ENCODE measurements around the gene CCAR1.
"Not testable (repeated sequence)": the region's sequence is repeated elsewhere in the genome, so short reads cannot be mapped to it uniquely, and the experiment has no call there.

CCAR1 gene

GRCh38 chr10:68756766-68757165 lies 35.7 kb downstream of the CCAR1 start:
- peaks cover 39 to 90% (median 84%) of the 10 kb centered on the region in 5 donors for H3K36me3 ChIP-seq (ENCODE audit: control insufficient read depth in 5 of 5, insufficient read depth in 5 of 5, low read length in 5 of 5)

GRCh38 chr10:68759223-68759863 lies 38.3 kb downstream of the CCAR1 start:
- no peak overlapping the region for H3K9ac ChIP-seq (ENCODE audit: low read length in 5 of 5)

More at GRCh38 chr10:68756766-68757165, 35.7 kb downstream of the CCAR1 start:
- Histone ChIP-seq H3K4me1 (ENCODE audit: control insufficient read depth in 5 of 5, insufficient read depth in 5 of 5, low read length in 5 of 5) (no peaks in the 10 kb centered on the region), H3K27me3 (ENCODE audit: control insufficient read depth in 5 of 5, insufficient read depth in 4 of 5, low read length in 5 of 5) (no peaks in the 10 kb centered on the region), H3K4me3 (ENCODE audit: low read depth in 1 of 5, low read length in 5 of 5) (no peak overlapping the region), H3K9me3 (ENCODE audit: control insufficient read depth in 5 of 5, low read length in 5 of 5) (no peaks in the 10 kb centered on the region), H3K27ac (ENCODE audit: low read depth, low read length) (no peak overlapping the region), H3K9ac (ENCODE audit: low read length in 5 of 5) (no peak overlapping the region)

DNA sequence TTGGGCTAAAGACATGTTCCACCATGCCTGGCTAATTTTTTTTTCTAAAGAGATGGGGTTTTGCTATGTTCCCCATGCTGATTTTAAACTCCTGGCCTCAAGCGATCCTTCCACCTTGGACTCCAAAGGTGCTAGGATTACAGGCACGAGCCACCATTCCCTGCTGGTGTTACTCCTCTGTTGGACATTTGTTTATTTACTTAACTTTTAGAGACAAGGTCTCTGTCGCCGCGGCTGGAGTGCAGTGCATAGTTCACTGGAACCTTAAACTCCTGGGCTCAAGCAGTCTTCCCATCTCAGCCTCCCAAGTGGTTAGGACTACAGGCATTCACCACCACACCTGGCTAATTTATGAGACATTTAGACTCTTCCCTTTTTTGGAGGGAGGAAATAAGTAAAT lies 38.9 kb downstream of the CCAR1 start:
- Histone ChIP-seq H3K9me3 (ENCODE audit: control insufficient read depth in 5 of 5, low read length in 5 of 5) (no peaks in the 10 kb centered on the region), H3K36me3 (ENCODE audit: control insufficient read depth in 5 of 5, insufficient read depth in 5 of 5, low read length in 5 of 5) (peaks cover 26 to 86% (median 75%) of the 10 kb centered on the region in 5 donors), H3K27me3 (ENCODE audit: control insufficient read depth in 5 of 5, insufficient read depth in 4 of 5, low read length in 5 of 5) (no peaks in the 10 kb centered on the region), H3K27ac (ENCODE audit: low read depth, low read length) (no peak overlapping the region), H3K4me1 (ENCODE audit: control insufficient read depth in 5 of 5, insufficient read depth in 5 of 5, low read length in 5 of 5) (peaks cover 0 to 6% (median 0%) of the 10 kb centered on the region in 5 donors), H3K4me3 (ENCODE audit: low read depth in 1 of 5, low read length in 5 of 5) (no peak overlapping the region), H3K9ac (ENCODE audit: low read length in 5 of 5) (no peak overlapping the region)

More at GRCh38 chr10:68759223-68759863, 38.3 kb downstream of the CCAR1 start:
- Histone ChIP-seq H3K4me1 (ENCODE audit: control insufficient read depth in 5 of 5, insufficient read depth in 5 of 5, low read length in 5 of 5) (peaks cover 0 to 6% (median 0%) of the 10 kb centered on the region in 5 donors), H3K27ac (ENCODE audit: low read depth, low read length) (no peak overlapping the region), H3K36me3 (ENCODE audit: control insufficient read depth in 5 of 5, insufficient read depth in 5 of 5, low read length in 5 of 5) (peaks cover 25 to 86% (median 77%) of the 10 kb centered on the region in 5 donors), H3K27me3 (ENCODE audit: control insufficient read depth in 5 of 5, insufficient read depth in 4 of 5, low read length in 5 of 5) (no peaks in the 10 kb centered on the region), H3K4me3 (ENCODE audit: low read depth in 1 of 5, low read length in 5 of 5) (no peak overlapping the region), H3K9me3 (ENCODE audit: control insufficient read depth in 5 of 5, low read length in 5 of 5) (no peaks in the 10 kb centered on the region)

DNA sequence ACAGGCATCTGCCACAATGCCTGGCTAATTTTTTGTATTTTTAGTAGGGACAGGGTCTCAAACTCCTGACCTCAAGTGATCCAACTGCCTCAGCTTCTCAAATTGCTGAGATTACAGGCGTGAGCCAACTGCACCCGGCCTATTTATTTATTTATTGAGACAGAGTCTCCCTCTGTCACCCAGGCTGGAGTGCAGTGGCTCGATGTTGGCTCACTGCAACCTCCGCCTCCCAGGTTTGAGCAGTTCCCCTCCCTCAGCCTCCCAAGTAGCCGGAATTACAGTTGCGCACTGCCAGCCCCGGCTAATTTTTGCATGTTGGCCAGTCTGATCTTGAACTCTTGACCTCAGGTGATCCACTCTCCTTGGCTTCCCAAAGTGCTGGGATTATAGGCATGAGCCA lies 46.4 kb downstream of the CCAR1 start:
- H3K4me1 ChIP-seq (ENCODE audit: control insufficient read depth in 5 of 5, insufficient read depth in 5 of 5, low read length in 5 of 5); H3K27me3 ChIP-seq (ENCODE audit: control insufficient read depth in 5 of 5, insufficient read depth in 4 of 5, low read length in 5 of 5); H3K27ac ChIP-seq (ENCODE audit: low read depth, low read length); H3K9ac ChIP-seq (ENCODE audit: low read length in 5 of 5); H3K9me3 ChIP-seq (ENCODE audit: control insufficient read depth in 5 of 5, low read length in 5 of 5); H3K4me3 ChIP-seq (ENCODE audit: low read depth in 1 of 5, low read length in 5 of 5): not testable (repeated sequence)
- H3K36me3 ChIP-seq (ENCODE audit: control insufficient read depth in 5 of 5, insufficient read depth in 5 of 5, low read length in 5 of 5), result peaks cover 30 to 92% (median 67%) of the 10 kb centered on the region in 5 donors

DNA sequence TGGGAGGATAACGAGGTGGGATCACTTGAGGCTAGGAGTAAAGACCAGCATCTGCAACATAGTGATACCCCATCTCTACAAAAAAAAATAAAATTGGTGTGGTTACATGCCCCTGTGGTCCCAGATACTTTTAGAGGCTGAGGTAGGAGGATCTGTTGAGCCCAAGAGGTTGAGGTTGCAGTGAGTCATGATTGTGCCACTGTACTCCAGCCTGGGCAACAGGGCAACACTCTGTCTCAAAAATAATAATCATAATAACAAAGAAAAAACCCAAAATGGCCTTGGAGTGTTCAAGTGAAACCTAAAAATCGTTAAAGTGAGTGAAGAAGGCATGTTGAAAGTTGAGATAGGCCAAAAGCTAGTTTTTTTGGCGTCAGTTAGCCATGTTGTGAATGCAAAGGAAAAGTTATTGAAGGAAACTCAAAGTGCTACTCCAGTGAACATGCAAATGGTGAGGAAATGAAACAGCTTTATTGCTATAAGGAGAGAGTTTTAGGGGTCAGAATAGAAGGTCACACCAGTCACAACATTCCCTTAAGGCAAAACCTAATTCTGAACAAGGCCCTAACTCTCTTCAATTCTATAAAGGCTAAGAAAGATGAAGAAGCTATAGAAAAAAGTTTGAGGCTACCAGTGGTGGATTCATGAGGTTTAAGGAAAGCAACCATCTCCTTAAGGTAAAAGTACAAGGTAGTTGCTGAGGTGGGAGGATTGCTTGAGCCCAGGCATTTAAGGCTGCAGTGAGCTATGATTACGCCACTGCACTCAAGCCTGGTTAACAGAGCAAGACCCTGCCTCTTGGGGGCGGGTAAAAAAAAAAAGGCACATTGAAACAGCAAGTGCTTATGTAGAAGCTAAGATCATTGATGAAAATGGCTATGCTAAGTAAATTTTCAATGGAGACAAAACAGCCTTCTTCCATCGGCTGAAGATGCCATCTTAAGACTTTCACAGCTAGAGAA lies 60.9 kb downstream of the CCAR1 start:
- Histone ChIP-seq H3K4me1 (ENCODE audit: control insufficient read depth in 5 of 5, insufficient read depth in 5 of 5, low read length in 5 of 5) (no peaks in the 10 kb centered on the region), H3K36me3 (ENCODE audit: control insufficient read depth in 5 of 5, insufficient read depth in 5 of 5, low read length in 5 of 5) (peaks cover 22 to 79% (median 54%) of the 10 kb centered on the region in 5 donors), H3K4me3 (ENCODE audit: low read depth in 1 of 5, low read length in 5 of 5) (no peak overlapping the region), H3K9me3 (ENCODE audit: control insufficient read depth in 5 of 5, low read length in 5 of 5) (no peaks in the 10 kb centered on the region), H3K27ac (ENCODE audit: low read depth, low read length) (no peak overlapping the region), H3K9ac (ENCODE audit: low read length in 5 of 5) (no peak overlapping the region), H3K27me3 (ENCODE audit: control insufficient read depth in 5 of 5, insufficient read depth in 4 of 5, low read length in 5 of 5) (no peaks in the 10 kb centered on the region)

GRCh38 chr10:68784476-68784875 lies 63.4 kb downstream of the CCAR1 start:
- H3K4me1 ChIP-seq (ENCODE audit: control insufficient read depth in 5 of 5, insufficient read depth in 5 of 5, low read length in 5 of 5), result no peaks in the 10 kb centered on the region
- H3K27ac ChIP-seq (ENCODE audit: low read depth, low read length), result no peak overlapping the region
- H3K9me3 ChIP-seq (ENCODE audit: control insufficient read depth in 5 of 5, low read length in 5 of 5), result no peaks in the 10 kb centered on the region
- peaks cover 24 to 78% (median 66%) of the 10 kb centered on the region in 5 donors for H3K36me3 ChIP-seq (ENCODE audit: control insufficient read depth in 5 of 5, insufficient read depth in 5 of 5, low read length in 5 of 5)
- H3K27me3 ChIP-seq (ENCODE audit: control insufficient read depth in 5 of 5, insufficient read depth in 4 of 5, low read length in 5 of 5), result no peaks in the 10 kb centered on the region
- H3K9ac ChIP-seq (ENCODE audit: low read length in 5 of 5), result no peak overlapping the region
- no peak overlapping the region for H3K4me3 ChIP-seq (ENCODE audit: low read depth in 1 of 5, low read length in 5 of 5)

DNA sequence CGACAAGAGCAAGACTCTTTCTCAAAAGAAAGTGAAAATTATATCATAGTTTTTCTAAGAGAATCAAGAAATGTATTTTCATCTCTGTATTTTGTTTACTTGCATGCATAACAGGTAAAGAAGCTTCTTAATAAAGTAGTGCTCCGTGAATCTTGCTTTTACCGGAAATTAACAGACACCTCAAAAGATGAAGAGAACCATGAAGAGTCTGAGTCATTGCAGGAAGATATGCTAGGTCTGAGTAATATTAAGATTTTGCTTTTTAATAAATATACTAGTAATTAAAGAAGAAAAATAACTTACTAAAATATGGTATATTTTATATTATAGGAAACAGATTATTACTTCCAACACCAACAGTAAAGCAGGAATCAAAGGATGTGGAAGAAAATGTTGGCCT lies 66.8 kb downstream of the CCAR1 start:
- Histone ChIP-seq H3K27ac (ENCODE audit: low read depth, low read length) (no peak overlapping the region), H3K4me3 (ENCODE audit: low read depth in 1 of 5, low read length in 5 of 5) (no peak overlapping the region), H3K9me3 (ENCODE audit: control insufficient read depth in 5 of 5, low read length in 5 of 5) (no peaks in the 10 kb centered on the region), H3K9ac (ENCODE audit: low read length in 5 of 5) (no peak overlapping the region), H3K27me3 (ENCODE audit: control insufficient read depth in 5 of 5, insufficient read depth in 4 of 5, low read length in 5 of 5) (no peaks in the 10 kb centered on the region), H3K4me1 (ENCODE audit: control insufficient read depth in 5 of 5, insufficient read depth in 5 of 5, low read length in 5 of 5) (no peaks in the 10 kb centered on the region), H3K36me3 (ENCODE audit: control insufficient read depth in 5 of 5, insufficient read depth in 5 of 5, low read length in 5 of 5) (peaks cover 24 to 72% (median 58%) of the 10 kb centered on the region in 5 donors)

- peaks cover 22 to 82% (median 51%) of the 10 kb centered on the region in 5 donors for H3K36me3 ChIP-seq (ENCODE audit: control insufficient read depth in 5 of 5, insufficient read depth in 5 of 5, low read length in 5 of 5)
- H3K9me3 ChIP-seq (ENCODE audit: control insufficient read depth in 5 of 5, low read length in 5 of 5), result no peaks in the 10 kb centered on the region
These were observed 69.4 kb downstream of the CCAR1 start for GRCh38 chr10:68790476-68790875.

GRCh38 chr10:68792115-68792514 lies 71.1 kb downstream of the CCAR1 start:
- Histone ChIP-seq H3K9me3 (ENCODE audit: control insufficient read depth in 5 of 5, low read length in 5 of 5) (no peaks in the 10 kb centered on the region), H3K36me3 (ENCODE audit: control insufficient read depth in 5 of 5, insufficient read depth in 5 of 5, low read length in 5 of 5) (peaks cover 12 to 79% (median 42%) of the 10 kb centered on the region in 5 donors), H3K27ac (ENCODE audit: low read depth, low read length) (no peak overlapping the region), H3K4me3 (ENCODE audit: low read depth in 1 of 5, low read length in 5 of 5) (no peak overlapping the region), H3K9ac (ENCODE audit: low read length in 5 of 5) (no peak overlapping the region), H3K27me3 (ENCODE audit: control insufficient read depth in 5 of 5, insufficient read depth in 4 of 5, low read length in 5 of 5) (no peaks in the 10 kb centered on the region), H3K4me1 (ENCODE audit: control insufficient read depth in 5 of 5, insufficient read depth in 5 of 5, low read length in 5 of 5) (no peaks in the 10 kb centered on the region)

More at GRCh38 chr10:68790476-68790875, 69.4 kb downstream of the CCAR1 start:
- Histone ChIP-seq H3K9ac (ENCODE audit: low read length in 5 of 5) (no peak overlapping the region), H3K4me3 (ENCODE audit: low read depth in 1 of 5, low read length in 5 of 5) (no peak overlapping the region), H3K4me1 (ENCODE audit: control insufficient read depth in 5 of 5, insufficient read depth in 5 of 5, low read length in 5 of 5) (no peaks in the 10 kb centered on the region), H3K27me3 (ENCODE audit: control insufficient read depth in 5 of 5, insufficient read depth in 4 of 5, low read length in 5 of 5) (no peaks in the 10 kb centered on the region), H3K27ac (ENCODE audit: low read depth, low read length) (no peak overlapping the region)

Data from subcutaneous abdominal adipose tissue (tissue), 5 donors.